ENCODE data around the gene AHDC1.
"Not testable (repeated sequence)": the region's sequence is repeated elsewhere in the genome, so short reads cannot be mapped to it uniquely, and the experiment has no call there.

DNA sequence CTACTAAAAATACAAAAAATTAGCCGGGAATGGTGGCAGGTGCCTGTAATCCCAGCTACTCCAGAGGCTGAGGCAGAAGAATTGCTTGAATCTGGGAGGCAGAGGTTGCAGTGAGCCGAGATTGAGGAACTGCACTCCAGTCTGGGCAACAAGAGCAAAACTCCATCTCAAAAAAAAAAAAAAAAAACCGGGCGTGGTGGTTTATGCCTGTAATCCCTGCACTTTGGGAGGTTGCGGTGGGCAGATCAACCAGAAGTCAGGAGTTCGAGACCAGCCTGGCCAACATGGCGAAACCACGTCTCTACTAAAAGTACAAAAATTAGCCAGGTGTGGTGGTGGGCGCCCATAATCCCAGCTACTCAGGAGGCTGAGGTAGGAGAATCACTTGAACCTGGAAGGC, 36.6 kb upstream of the AHDC1 start:
- TF ChIP-seq, protein P1, sequence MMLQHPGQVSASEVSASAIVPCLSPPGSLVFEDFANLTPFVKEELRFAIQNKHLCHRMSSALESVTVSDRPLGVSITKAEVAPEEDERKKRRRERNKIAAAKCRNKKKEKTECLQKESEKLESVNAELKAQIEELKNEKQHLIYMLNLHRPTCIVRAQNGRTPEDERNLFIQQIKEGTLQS (IDR thresholded peaks at IDR 0.05) = not testable (repeated sequence)
- TF ChIP-seq POLR2AphosphoS5 (IDR thresholded peaks at IDR 0.05; ENCODE audit: low read depth, low read length); EGR1 (IDR thresholded peaks at IDR 0.05; ENCODE audit: low read depth); YY1 (IDR thresholded peaks at IDR 0.05; ENCODE audit: extremely low read depth, insufficient replicate concordance, low read depth, low read length); EZH2 (IDR thresholded peaks at IDR 0.05); POLR2A (IDR thresholded peaks at IDR 0.05; ENCODE audit: borderline replicate concordance, extremely low read depth, insufficient read depth, insufficient read length); FOSL1 (IDR thresholded peaks at IDR 0.05; ENCODE audit: low read depth); JUND (IDR thresholded peaks at IDR 0.05); RAD21 (IDR thresholded peaks at IDR 0.05; ENCODE audit: low read depth); TCF7L2 (IDR thresholded peaks at IDR 0.05; ENCODE audit: borderline replicate concordance, extremely low read depth, insufficient read depth, insufficient read length); SIN3A (IDR thresholded peaks at IDR 0.05; ENCODE audit: low read depth): not testable (repeated sequence)
- TF ChIP-seq, protein P2, sequence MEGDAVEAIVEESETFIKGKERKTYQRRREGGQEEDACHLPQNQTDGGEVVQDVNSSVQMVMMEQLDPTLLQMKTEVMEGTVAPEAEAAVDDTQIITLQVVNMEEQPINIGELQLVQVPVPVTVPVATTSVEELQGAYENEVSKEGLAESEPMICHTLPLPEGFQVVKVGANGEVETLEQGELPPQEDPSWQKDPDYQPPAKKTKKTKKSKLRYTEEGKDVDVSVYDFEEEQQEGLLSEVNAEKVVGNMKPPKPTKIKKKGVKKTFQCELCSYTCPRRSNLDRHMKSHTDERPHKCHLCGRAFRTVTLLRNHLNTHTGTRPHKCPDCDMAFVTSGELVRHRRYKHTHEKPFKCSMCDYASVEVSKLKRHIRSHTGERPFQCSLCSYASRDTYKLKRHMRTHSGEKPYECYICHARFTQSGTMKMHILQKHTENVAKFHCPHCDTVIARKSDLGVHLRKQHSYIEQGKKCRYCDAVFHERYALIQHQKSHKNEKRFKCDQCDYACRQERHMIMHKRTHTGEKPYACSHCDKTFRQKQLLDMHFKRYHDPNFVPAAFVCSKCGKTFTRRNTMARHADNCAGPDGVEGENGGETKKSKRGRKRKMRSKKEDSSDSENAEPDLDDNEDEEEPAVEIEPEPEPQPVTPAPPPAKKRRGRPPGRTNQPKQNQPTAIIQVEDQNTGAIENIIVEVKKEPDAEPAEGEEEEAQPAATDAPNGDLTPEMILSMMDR (IDR thresholded peaks at IDR 0.05 in 2 of 3, conservative IDR thresholded peaks at IDR 0.05 in 1 of 3; ENCODE audit: borderline replicate concordance in 1 of 3, insufficient read depth in 1 of 3, low read depth in 2 of 3, low read length in 2 of 3) = not testable (repeated sequence)
- TF ChIP-seq, protein P3, sequence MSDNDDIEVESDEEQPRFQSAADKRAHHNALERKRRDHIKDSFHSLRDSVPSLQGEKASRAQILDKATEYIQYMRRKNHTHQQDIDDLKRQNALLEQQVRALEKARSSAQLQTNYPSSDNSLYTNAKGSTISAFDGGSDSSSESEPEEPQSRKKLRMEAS (IDR thresholded peaks at IDR 0.05) = not testable (repeated sequence)
- TF ChIP-seq, protein P4, sequence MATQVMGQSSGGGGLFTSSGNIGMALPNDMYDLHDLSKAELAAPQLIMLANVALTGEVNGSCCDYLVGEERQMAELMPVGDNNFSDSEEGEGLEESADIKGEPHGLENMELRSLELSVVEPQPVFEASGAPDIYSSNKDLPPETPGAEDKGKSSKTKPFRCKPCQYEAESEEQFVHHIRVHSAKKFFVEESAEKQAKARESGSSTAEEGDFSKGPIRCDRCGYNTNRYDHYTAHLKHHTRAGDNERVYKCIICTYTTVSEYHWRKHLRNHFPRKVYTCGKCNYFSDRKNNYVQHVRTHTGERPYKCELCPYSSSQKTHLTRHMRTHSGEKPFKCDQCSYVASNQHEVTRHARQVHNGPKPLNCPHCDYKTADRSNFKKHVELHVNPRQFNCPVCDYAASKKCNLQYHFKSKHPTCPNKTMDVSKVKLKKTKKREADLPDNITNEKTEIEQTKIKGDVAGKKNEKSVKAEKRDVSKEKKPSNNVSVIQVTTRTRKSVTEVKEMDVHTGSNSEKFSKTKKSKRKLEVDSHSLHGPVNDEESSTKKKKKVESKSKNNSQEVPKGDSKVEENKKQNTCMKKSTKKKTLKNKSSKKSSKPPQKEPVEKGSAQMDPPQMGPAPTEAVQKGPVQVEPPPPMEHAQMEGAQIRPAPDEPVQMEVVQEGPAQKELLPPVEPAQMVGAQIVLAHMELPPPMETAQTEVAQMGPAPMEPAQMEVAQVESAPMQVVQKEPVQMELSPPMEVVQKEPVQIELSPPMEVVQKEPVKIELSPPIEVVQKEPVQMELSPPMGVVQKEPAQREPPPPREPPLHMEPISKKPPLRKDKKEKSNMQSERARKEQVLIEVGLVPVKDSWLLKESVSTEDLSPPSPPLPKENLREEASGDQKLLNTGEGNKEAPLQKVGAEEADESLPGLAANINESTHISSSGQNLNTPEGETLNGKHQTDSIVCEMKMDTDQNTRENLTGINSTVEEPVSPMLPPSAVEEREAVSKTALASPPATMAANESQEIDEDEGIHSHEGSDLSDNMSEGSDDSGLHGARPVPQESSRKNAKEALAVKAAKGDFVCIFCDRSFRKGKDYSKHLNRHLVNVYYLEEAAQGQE (IDR thresholded peaks at IDR 0.05; ENCODE audit: low read depth) = not testable (repeated sequence)

Measured in HCT116 (cell line).